Amniotic stem cell (primary cell): ENCODE measurements around the gene ATP6V1C2.
"Not testable (repeated sequence)": the region's sequence is repeated elsewhere in the genome, so short reads cannot be mapped to it uniquely, and the experiment has no call there.

Experiments
- DNase-seq: peaks from one replicate; lab custom pipeline; 2025; lab: John Stamatoyannopoulos, UW

Gene ATP6V1C2

GRCh38 chr2:10786240-10786982 lies 65.0 kb downstream of the ATP6V1C2 start:
- no peak for DNase-seq

- DNase-seq = no peak
These were observed 65.9 kb downstream of the ATP6V1C2 start for GRCh38 chr2:10787176-10787968.

- DNase-seq = no peak
These were observed 67.4 kb downstream of the ATP6V1C2 start for GRCh38 chr2:10788855-10789254.

- no peak for DNase-seq
These were observed 69.0 kb downstream of the ATP6V1C2 start for GRCh38 chr2:10790228-10790973.

GRCh38 chr2:10792001-10792634 lies 70.7 kb downstream of the ATP6V1C2 start:
- DNase-seq = no peak

DNA sequence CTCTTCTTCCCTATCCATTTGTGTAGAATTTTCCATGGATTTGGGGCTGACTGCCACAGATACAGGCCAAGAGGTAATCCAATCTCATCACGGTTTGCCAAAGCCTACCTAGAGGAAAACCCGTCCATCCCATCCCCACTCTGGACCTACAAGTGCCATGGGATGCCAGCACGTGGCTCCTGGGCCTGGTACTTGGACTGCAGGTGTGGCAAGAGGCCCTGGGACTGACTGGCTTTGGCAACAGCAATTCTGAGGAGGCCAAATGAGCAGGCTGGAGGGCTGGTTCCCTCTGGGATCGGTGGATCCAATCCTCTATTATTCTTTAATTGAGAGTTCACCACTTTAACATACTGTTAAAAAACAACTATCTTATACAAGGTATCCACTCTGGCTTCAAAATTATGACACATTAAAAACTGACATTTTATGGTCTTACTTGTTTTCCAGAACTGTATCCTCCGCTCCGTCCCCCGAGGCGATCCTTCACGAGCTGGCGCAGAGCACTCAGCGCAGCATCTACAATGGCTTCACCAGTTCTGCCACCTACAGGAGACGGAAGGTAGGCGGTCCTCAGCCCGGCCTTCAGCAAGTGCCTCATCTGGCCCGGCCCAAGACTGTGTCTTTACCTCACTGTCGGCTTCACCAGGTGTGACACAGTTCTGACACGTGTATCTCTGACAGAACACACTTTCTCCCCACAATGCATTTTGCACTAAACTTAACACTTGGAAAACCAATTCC lies 71.4 kb downstream of the ATP6V1C2 start:
- DNase-seq = no peak

GRCh38 chr2:10793816-10794215 lies 72.4 kb downstream of the ATP6V1C2 start:
- DNase-seq = no peak

- DNase-seq = no peak
These were observed 73.4 kb downstream of the ATP6V1C2 start for GRCh38 chr2:10794876-10795275.

- DNase-seq = no peak
These were observed 74.1 kb downstream of the ATP6V1C2 start for GRCh38 chr2:10795508-10796046.

DNA sequence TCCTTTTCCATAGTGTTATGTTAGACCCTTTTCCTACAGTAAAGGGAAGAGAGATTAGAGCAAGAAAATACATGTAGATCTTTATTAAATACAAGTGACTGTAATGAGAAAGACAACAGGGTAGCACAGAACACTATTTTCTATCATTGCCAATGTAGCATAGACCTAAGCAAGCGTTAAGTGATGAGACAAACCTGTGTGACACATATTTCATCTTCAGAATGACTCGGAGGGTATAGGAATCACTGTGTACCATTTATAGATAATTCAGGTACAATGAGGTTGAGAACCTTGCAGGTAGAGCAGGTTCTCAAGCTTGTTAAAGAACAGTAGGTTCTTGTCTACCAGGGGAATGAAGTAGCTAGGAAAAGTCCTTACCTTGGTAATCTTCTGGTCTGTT lies 75.3 kb downstream of the ATP6V1C2 start:
- no peak for DNase-seq

GRCh38 chr2:10798783-10799182 lies 77.4 kb downstream of the ATP6V1C2 start:
- DNase-seq = no peak

- no peak for DNase-seq
These were observed 78.7 kb downstream of the ATP6V1C2 start for GRCh38 chr2:10800163-10800562.

- DNase-seq = no peak
These were observed 81.2 kb downstream of the ATP6V1C2 start for GRCh38 chr2:10802657-10803056.

GRCh38 chr2:10805990-10806389 lies 84.6 kb downstream of the ATP6V1C2 start:
- DNase-seq = not testable (repeated sequence)

- no peak for DNase-seq
These were observed 85.1 kb downstream of the ATP6V1C2 start for GRCh38 chr2:10806543-10806942.

DNA sequence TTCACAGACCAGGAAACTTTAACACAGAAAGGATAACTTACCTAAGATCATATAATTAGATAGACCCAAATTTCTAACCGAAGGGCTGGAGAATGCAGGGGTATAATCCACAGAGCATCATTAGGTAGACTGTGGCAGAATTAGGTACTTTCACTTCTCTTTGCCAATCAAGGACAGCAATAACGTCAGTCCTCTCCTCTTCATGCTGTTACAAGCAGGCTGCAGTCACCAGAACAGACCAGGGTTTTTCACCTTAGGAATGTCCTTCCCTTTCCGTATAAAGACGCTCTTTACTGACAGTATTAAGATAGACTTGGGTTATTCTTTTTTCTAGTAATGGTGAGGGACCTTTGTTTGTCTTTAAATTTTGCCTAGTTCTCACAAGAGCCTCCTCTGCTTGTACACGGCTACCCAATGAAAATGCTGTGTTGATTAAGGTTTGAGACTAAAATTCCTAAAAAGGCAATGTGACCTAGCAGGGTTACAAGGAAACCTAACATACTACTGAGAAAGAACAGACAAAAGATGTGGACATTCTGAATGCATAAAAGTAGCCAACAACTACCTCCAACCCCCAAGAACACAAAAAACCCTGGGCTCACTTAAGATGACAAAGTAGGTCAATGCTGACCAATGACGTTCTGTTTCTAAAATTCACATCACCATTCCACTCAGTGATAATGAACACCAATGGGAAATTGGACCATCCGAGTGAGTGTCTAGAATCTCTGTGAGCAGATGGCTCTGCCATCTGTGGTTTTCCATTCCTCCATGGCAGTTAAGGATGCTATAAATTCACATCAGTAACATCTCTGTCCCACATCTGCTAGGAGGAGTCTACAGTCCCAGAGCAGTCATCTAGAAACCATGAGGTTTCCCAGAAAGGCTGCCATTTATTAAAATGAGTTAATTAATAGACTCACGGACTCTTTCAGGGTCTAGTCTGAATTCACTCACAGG lies 89.1 kb downstream of the ATP6V1C2 start:
- DNase-seq = no peak

- DNase-seq = no peak
These were observed 90.1 kb downstream of the ATP6V1C2 start for GRCh38 chr2:10811517-10811916.

- DNase-seq = peak; percentile 95
These were observed 91.1 kb downstream of the ATP6V1C2 start, which contains the start of gene PDIA6 for GRCh38 chr2:10812362-10813162. TSS of gene PDIA6 (minus strand) at chr2:10812785. CDS start at chr2:10812696, 89 bp downstream.
